ENCODE results near the gene PVALEF. TPM values are rescaled to one million over a fixed set of nuclear protein-coding genes. Genes with fewer than 3 reads are reported as not detected.
"Not testable (repeated sequence)": the region's sequence is repeated elsewhere in the genome, so short reads cannot be mapped to it uniquely, and the experiment has no call there.

PVALEF gene
- total RNA-seq, 1 experiment from 2014 or later, result not detected

DNA sequence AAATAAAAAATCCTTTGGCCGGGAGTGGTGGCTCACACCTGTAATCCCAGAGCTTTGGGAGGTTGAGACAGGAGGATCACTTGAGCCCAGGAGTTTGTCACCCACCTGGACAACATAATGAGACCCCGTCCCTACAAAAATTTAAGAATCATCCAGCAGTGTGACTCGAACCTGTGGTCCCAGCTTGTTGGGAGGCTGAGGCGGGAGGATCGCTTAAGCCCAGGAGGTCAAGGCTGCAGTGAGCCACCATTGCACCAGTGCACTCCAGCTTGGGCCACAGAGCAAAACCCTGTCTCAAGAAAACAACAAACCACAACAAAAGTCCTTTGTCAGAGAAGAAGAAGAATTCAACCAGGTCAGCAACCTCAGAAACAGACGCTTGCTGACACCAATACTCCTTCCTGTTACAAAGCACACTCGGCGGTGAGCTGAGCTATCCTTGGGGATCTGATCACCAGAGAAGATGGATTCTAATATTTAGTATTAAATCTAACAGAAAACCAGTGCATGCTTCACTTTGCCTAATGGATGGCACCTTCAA, 12.9 kb upstream of the PVALEF start:
- DNase-seq (ENCODE audit: low read depth, low spot score) (no peak), ATAC-seq (no peak)
- H3K4me1 ChIP-seq (ENCODE audit: control insufficient read depth, insufficient read depth, low read length), result no peaks in the 10 kb centered on the region
- H3K9me3 ChIP-seq (ENCODE audit: control insufficient read depth, insufficient read depth, low read depth, low read length), result no peaks in the 10 kb centered on the region
- H3K27ac ChIP-seq (ENCODE audit: low read length), result no peak overlapping the region
- in situ Hi-C loops (cut with HindIII; ENCODE audit: low pct_unique_long_range_greater_than_20kb, low sequenced_read_pairs) (no loop called here), intact Hi-C loops (cut with micrococcal nuclease; ENCODE audit: unreplicated experiment) (no loop called here)
- ChIA-PET CTCF (interaction anchor here (0.7 kb wide), 1 partner anchor 10 kb away, joined by 4 read pairs; no protein-coding TSS in a partner anchor), POLR2A (no interaction called here)
- H3K27me3 ChIP-seq (ENCODE audit: control insufficient read depth, insufficient read depth, low read length), result no peaks in the 10 kb centered on the region
- TF ChIP-seq, protein P1, sequence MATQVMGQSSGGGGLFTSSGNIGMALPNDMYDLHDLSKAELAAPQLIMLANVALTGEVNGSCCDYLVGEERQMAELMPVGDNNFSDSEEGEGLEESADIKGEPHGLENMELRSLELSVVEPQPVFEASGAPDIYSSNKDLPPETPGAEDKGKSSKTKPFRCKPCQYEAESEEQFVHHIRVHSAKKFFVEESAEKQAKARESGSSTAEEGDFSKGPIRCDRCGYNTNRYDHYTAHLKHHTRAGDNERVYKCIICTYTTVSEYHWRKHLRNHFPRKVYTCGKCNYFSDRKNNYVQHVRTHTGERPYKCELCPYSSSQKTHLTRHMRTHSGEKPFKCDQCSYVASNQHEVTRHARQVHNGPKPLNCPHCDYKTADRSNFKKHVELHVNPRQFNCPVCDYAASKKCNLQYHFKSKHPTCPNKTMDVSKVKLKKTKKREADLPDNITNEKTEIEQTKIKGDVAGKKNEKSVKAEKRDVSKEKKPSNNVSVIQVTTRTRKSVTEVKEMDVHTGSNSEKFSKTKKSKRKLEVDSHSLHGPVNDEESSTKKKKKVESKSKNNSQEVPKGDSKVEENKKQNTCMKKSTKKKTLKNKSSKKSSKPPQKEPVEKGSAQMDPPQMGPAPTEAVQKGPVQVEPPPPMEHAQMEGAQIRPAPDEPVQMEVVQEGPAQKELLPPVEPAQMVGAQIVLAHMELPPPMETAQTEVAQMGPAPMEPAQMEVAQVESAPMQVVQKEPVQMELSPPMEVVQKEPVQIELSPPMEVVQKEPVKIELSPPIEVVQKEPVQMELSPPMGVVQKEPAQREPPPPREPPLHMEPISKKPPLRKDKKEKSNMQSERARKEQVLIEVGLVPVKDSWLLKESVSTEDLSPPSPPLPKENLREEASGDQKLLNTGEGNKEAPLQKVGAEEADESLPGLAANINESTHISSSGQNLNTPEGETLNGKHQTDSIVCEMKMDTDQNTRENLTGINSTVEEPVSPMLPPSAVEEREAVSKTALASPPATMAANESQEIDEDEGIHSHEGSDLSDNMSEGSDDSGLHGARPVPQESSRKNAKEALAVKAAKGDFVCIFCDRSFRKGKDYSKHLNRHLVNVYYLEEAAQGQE (IDR thresholded peaks at IDR 0.05; ENCODE audit: insufficient read depth in 1 of 2, low read depth in 2 of 2, low read length in 1 of 2), result no peak
- TF ChIP-seq TCF7L2 (IDR thresholded peaks at IDR 0.05; ENCODE audit: low read depth, low read length), result no peak
- H3K36me3 ChIP-seq (ENCODE audit: control insufficient read depth, insufficient read depth, low read length), result no peaks in the 10 kb centered on the region
- H3K4me3 ChIP-seq (ENCODE audit: low read depth in 2 of 2, low read length in 2 of 2), result no peak overlapping the region
- BruUV-seq (replicated peaks), result no TSS peak

DNA sequence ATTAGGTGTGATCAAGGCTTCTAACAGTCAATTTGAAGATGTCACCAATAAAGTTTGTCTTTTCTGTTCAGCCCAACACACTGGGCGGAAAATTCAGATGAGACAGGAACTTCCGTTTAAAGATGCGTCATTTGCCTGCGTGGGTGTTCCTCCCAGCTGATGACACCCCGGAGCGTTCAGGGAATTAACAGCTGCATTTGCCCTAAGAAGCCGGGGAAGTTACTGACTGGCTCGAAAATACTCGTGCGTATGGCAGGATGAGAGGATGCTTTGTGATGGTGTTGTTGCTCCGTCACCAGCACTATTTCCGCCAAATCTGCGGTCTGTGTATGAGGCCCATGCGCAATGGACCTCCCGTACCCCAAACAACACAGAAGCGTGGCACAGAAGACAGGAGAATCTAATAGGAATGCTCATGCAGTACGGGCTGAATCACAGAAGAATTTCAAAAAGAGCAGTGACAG, 11.9 kb upstream of the PVALEF start:
- no TSS peak for BruUV-seq (replicated peaks)

DNA sequence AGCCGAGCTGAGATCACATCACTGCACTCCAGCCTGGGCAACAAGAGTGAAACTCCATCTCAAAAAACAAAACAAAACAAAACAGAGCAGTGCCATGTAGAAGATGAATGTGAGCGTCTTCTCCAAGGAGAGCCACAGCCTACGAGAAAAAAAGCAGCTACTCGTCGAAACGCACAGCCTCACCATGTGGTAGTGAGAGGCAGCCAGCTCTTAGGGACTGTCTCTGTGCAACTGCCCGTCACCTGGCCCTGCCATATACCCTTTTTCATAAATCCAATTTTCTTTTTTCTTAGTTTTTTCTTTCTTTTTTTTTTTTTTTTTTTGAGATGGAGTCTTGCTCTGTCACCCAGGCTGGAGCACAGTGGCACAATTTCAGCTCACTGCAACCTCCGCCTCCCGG, 11.3 kb upstream of the PVALEF start:
- CTCF ChIA-PET, result interaction anchor here (0.6 kb wide), 1 partner anchor 330 kb away, joined by 5 read pairs; no protein-coding TSS in a partner anchor
- intact Hi-C loops (cut with micrococcal nuclease; ENCODE audit: unreplicated experiment); H3K4me3 ChIP-seq (ENCODE audit: low read depth in 2 of 2, low read length in 2 of 2); POLR2A ChIA-PET; H3K9me3 ChIP-seq (ENCODE audit: control insufficient read depth, insufficient read depth, low read depth, low read length); ATAC-seq; DNase-seq (ENCODE audit: low read depth, low spot score); H3K27me3 ChIP-seq (ENCODE audit: control insufficient read depth, insufficient read depth, low read length); H3K27ac ChIP-seq (ENCODE audit: low read length); BruUV-seq (replicated peaks); H3K4me1 ChIP-seq (ENCODE audit: control insufficient read depth, insufficient read depth, low read length); in situ Hi-C loops (cut with HindIII; ENCODE audit: low pct_unique_long_range_greater_than_20kb, low sequenced_read_pairs); H3K36me3 ChIP-seq (ENCODE audit: control insufficient read depth, insufficient read depth, low read length): not testable (repeated sequence)

More for the DNA sequence above, 11.9 kb upstream of the PVALEF start:
- CTCF ChIA-PET, result interaction anchor here (0.6 kb wide), 1 partner anchor 331 kb away, joined by 5 read pairs; no protein-coding TSS in a partner anchor
- no peak for DNase-seq (ENCODE audit: low read depth, low spot score)
- POLR2A ChIA-PET, result no interaction called here
- ATAC-seq, result no peak
- Histone ChIP-seq H3K4me3 (ENCODE audit: low read depth in 2 of 2, low read length in 2 of 2) (no peak overlapping the region), H3K27ac (ENCODE audit: low read length) (no peak overlapping the region), H3K4me1 (ENCODE audit: control insufficient read depth, insufficient read depth, low read length) (no peaks in the 10 kb centered on the region), H3K9me3 (ENCODE audit: control insufficient read depth, insufficient read depth, low read depth, low read length) (no peaks in the 10 kb centered on the region), H3K36me3 (ENCODE audit: control insufficient read depth, insufficient read depth, low read length) (no peaks in the 10 kb centered on the region), H3K27me3 (ENCODE audit: control insufficient read depth, insufficient read depth, low read length) (no peaks in the 10 kb centered on the region)
- intact Hi-C loops (cut with micrococcal nuclease; ENCODE audit: unreplicated experiment) (no loop called here), in situ Hi-C loops (cut with HindIII; ENCODE audit: low pct_unique_long_range_greater_than_20kb, low sequenced_read_pairs) (no loop called here)
- TF ChIP-seq, protein P2, sequence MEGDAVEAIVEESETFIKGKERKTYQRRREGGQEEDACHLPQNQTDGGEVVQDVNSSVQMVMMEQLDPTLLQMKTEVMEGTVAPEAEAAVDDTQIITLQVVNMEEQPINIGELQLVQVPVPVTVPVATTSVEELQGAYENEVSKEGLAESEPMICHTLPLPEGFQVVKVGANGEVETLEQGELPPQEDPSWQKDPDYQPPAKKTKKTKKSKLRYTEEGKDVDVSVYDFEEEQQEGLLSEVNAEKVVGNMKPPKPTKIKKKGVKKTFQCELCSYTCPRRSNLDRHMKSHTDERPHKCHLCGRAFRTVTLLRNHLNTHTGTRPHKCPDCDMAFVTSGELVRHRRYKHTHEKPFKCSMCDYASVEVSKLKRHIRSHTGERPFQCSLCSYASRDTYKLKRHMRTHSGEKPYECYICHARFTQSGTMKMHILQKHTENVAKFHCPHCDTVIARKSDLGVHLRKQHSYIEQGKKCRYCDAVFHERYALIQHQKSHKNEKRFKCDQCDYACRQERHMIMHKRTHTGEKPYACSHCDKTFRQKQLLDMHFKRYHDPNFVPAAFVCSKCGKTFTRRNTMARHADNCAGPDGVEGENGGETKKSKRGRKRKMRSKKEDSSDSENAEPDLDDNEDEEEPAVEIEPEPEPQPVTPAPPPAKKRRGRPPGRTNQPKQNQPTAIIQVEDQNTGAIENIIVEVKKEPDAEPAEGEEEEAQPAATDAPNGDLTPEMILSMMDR (IDR thresholded peaks at IDR 0.05), result no peak

Data from Panc1 (cell line).